GM23338 (cell line): ENCODE measurements around the gene KCNQ5. TPM values are rescaled to one million over a fixed set of nuclear protein-coding genes. Genes with fewer than 3 reads are reported as not detected.

Source experiments
- ATAC-seq: fragments of 200-7000 bp; cut with Tn5 transposase; 3 replicates; pipeline ENCODE4 v1.9.1; 2020
- DNase-seq: peaks from one replicate; pipeline ENCODE4 v3.0.0-alpha.2; 2015; ENCODE audit warnings: low spot score
- H2AFZ ChIP-seq: fragments of 200-600 bp; sonication (generic); 2 replicates; pipeline ENCODE4 v1.8.0; 2016; ENCODE audit warnings: antibody characterized with exemption, mild to moderate bottlenecking, moderate library complexity
- H3F3A ChIP-seq: fragments of 200-600 bp; sonication (generic); replicated peaks from 2 replicates; pipeline ENCODE4 v1.8.0; 2017; ENCODE audit warnings: antibody characterized with exemption, mixed run types, low read depth
- H3K27ac ChIP-seq: fragments of 200-600 bp; sonication (generic); 2 replicates; pipeline ENCODE4 v1.6.1; 2016; ENCODE audit warnings: low read depth
- H3K27me3 ChIP-seq: fragments of 200-600 bp; sonication (generic); 2 replicates; pipeline ENCODE4 v1.8.0; 2016; ENCODE audit warnings: mild to moderate bottlenecking, mixed run types, moderate library complexity; ENCODE audit not compliant: insufficient read depth
- H3K36me3 ChIP-seq: fragments of 200-600 bp; sonication (generic); 2 replicates; pipeline ENCODE4 v1.8.0; 2016; ENCODE audit warnings: mild to moderate bottlenecking; ENCODE audit not compliant: insufficient read depth
- H3K4me1 ChIP-seq: fragments of 200-600 bp; sonication (generic); 2 replicates; pipeline ENCODE4 v1.8.0; 2016; ENCODE audit warnings: mild to moderate bottlenecking, moderate library complexity; ENCODE audit not compliant: insufficient read depth
- H3K4me2 ChIP-seq: fragments of 200-600 bp; sonication (generic); 2 replicates; pipeline ENCODE4 v1.7.1; 2017; ENCODE audit warnings: mixed run types
- H3K4me3 ChIP-seq: fragments of 200-600 bp; sonication (generic); 2 replicates; pipeline ENCODE4 v1.6.1; 2016; ENCODE audit warnings: mixed run types
- H3K79me2 ChIP-seq: fragments of 200-600 bp; sonication (generic); replicated peaks from 2 replicates; pipeline ENCODE4 v1.8.0; 2017; ENCODE audit warnings: mild to moderate bottlenecking; ENCODE audit not compliant: insufficient read depth
- H3K9me2 ChIP-seq: fragments of 200-600 bp; sonication (generic); 2 replicates; pipeline ENCODE4 v1.8.0; 2017; ENCODE audit not compliant: insufficient read depth
- H4K20me1 ChIP-seq: fragments of 200-600 bp; sonication (generic); replicated peaks from 2 replicates; pipeline ENCODE4 v1.8.0; 2017; ENCODE audit warnings: mild to moderate bottlenecking; ENCODE audit not compliant: insufficient read depth
- H3K27ac Mint-ChIP-seq: 2 replicates; pipeline ENCODE4 v1.8.0; 2020; ENCODE audit warnings: inconsistent platforms, mild to moderate bottlenecking, moderate library complexity, mixed read lengths
- H3K27me3 Mint-ChIP-seq: 3 replicates; pipeline ENCODE4 v1.8.0; 2022; ENCODE audit warnings: low read depth, mild to moderate bottlenecking, moderate library complexity, mixed read lengths, inconsistent platforms; ENCODE audit not compliant: insufficient read depth, poor library complexity
- H3K36me3 Mint-ChIP-seq: 3 replicates; pipeline ENCODE4 v1.8.0; 2021; ENCODE audit warnings: low read depth, mild to moderate bottlenecking, inconsistent platforms, moderate library complexity, mixed read lengths
- H3K4me1 Mint-ChIP-seq: 3 replicates; pipeline ENCODE4 v1.8.0; 2020; ENCODE audit warnings: mild to moderate bottlenecking, inconsistent platforms, mixed read lengths
- H3K4me3 Mint-ChIP-seq: 3 replicates; pipeline ENCODE4 v1.8.0; 2021; ENCODE audit warnings: moderate library complexity, mild to moderate bottlenecking, inconsistent platforms, mixed read lengths
- H3K9me3 Mint-ChIP-seq: 3 replicates; pipeline ENCODE4 v1.8.0; 2020; ENCODE audit warnings: moderate library complexity, mild to moderate bottlenecking, inconsistent platforms, mixed read lengths
- CREB1 ChIP-seq: fragments of 250-450 bp; sonication (Bioruptor Pico); IDR thresholded peaks from 2 replicates; pipeline ENCODE4 v1.5.0; 2020; ENCODE audit warnings: low read depth, mild to moderate bottlenecking, moderate library complexity
- NANOG ChIP-seq: IDR thresholded peaks from 2 replicates; pipeline ENCODE4 v1.6.1; 2016; ENCODE audit warnings: antibody characterized with exemption, borderline replicate concordance
- POLR2AphosphoS5 ChIP-seq: IDR thresholded peaks from 2 replicates; pipeline ENCODE4 v1.6.1; 2016; ENCODE audit warnings: antibody characterized with exemption, low read depth
- ZNF114 ChIP-seq: fragments of 250-450 bp; sonication (Bioruptor Pico); IDR thresholded peaks from 2 replicates; pipeline ENCODE4 v1.5.0; 2020; ENCODE audit warnings: mild to moderate bottlenecking, moderate library complexity
- ZNF331 ChIP-seq: fragments of 250-450 bp; sonication (Bioruptor Pico); IDR thresholded peaks from 2 replicates; pipeline ENCODE4 v1.5.0; 2020; ENCODE audit warnings: low read depth, mild to moderate bottlenecking, moderate library complexity
- polyA plus RNA-seq: library from polyadenylated mRNA; unstranded; fragments of >200 nt; fragmentation: Nextera tagmentation; extraction: Ambion mirVana; gene quantifications from 2 replicates; pipeline ENCODE4 v1.2.1, GENCODE V29; 2016
- total RNA-seq: library from RNA; depleted of rRNA; stranded (reverse); fragments of >200 nt; shearing (Covaris generic); gene quantifications from 2 replicates; pipeline ENCODE4 v1.2.3, GENCODE V29; 2014
- TF ChIP-seq, protein P1 (sequence below): IDR thresholded peaks from one replicate; pipeline ENCODE4 v1.6.1; 2018; ENCODE audit warnings: antibody characterized with exemption; ENCODE audit not compliant: unreplicated experiment
- TF ChIP-seq, protein P2 (sequence below), 2 experiments: fragments of 200-600 bp in 1 of 2; sonication (generic) in 1 of 2; conservative IDR thresholded peaks; 2 replicates each; pipeline versions ENCODE4 v1.5.1 to v1.6.1; 2016 to 2017; ENCODE audit warnings: antibody characterized with exemption in 2 of 2, low read depth in 2 of 2, mild to moderate bottlenecking in 2 of 2, moderate library complexity in 1 of 2
- TF ChIP-seq, protein P3 (sequence below): IDR thresholded peaks from 2 replicates; pipeline ENCODE4 v1.6.1; 2016; ENCODE audit warnings: antibody characterized with exemption
- TF ChIP-seq, protein P4 (sequence below): fragments of 250-450 bp; sonication (Bioruptor Pico); IDR thresholded peaks from 2 replicates; pipeline ENCODE4 v1.5.0; 2020; ENCODE audit warnings: mild to moderate bottlenecking, moderate library complexity

KCNQ5 gene
- total and polyA plus RNA-seq, 2 experiments from 2014 or later: 0.68 to 0.87 TPM

DNA sequence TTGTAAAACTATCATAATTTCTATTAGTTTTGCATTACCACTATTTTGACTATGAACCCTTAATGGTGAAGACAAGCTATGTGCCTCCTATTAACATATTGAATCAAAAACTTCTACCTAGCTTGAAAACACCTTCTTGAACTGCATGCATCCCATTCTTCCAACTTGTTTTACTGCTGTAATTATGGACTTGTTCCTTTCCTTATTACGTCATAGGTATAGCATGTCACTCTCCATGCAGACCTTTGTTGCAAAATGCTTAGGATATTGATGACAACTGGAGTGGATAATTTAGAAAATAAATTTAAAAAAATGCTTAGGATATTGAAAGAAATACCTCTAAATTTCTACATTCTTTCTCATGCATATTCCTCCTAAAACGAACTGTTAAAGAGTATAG, 219.3 kb downstream of the KCNQ5 start (continued):
- TF ChIP-seq, protein P1, sequence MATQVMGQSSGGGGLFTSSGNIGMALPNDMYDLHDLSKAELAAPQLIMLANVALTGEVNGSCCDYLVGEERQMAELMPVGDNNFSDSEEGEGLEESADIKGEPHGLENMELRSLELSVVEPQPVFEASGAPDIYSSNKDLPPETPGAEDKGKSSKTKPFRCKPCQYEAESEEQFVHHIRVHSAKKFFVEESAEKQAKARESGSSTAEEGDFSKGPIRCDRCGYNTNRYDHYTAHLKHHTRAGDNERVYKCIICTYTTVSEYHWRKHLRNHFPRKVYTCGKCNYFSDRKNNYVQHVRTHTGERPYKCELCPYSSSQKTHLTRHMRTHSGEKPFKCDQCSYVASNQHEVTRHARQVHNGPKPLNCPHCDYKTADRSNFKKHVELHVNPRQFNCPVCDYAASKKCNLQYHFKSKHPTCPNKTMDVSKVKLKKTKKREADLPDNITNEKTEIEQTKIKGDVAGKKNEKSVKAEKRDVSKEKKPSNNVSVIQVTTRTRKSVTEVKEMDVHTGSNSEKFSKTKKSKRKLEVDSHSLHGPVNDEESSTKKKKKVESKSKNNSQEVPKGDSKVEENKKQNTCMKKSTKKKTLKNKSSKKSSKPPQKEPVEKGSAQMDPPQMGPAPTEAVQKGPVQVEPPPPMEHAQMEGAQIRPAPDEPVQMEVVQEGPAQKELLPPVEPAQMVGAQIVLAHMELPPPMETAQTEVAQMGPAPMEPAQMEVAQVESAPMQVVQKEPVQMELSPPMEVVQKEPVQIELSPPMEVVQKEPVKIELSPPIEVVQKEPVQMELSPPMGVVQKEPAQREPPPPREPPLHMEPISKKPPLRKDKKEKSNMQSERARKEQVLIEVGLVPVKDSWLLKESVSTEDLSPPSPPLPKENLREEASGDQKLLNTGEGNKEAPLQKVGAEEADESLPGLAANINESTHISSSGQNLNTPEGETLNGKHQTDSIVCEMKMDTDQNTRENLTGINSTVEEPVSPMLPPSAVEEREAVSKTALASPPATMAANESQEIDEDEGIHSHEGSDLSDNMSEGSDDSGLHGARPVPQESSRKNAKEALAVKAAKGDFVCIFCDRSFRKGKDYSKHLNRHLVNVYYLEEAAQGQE: no peak
- TF ChIP-seq NANOG (no peak), CREB1 (CRISPR knock-in tag) (no peak)

DNA sequence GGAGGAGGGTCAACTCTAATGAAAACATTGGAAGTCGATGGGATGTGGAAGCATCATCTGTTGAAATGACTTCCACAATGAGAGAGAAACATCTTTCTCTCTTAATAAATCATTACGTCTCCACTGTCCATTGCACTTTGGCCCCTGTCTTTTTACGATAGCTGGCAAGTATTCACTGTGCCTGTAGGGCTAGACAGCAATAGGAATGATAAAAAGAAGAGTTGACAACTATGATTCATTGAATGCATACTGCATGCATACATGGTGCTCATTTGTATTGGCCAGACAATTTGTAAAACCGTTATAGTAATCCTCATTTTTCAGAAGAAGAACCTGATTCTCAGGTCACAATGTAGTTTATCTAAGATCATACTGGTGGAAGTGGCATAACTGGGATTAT, 220.3 kb downstream of the KCNQ5 start:
- Histone ChIP-seq H4K20me1 (no peaks in the 10 kb centered on the region), H3K4me3 (no peak overlapping the region), H3K4me1 (no peaks in the 10 kb centered on the region), H3F3A (no peaks in the 10 kb centered on the region), H3K9me2 (no peaks in the 10 kb centered on the region), H3K4me2 (no peak overlapping the region), H3K79me2 (no peaks in the 10 kb centered on the region), H3K27ac (no peak overlapping the region), H3K27me3 (no peaks in the 10 kb centered on the region), H2AFZ (no peak overlapping the region), H3K36me3 (no peaks in the 10 kb centered on the region)
- no peak overlapping the region for H3K4me3 Mint-ChIP-seq
- H3K4me1 Mint-ChIP-seq: no peaks in the 10 kb centered on the region
- H3K27ac Mint-ChIP-seq: no peak overlapping the region
- no peak for ATAC-seq
- no peaks in the 10 kb centered on the region for H3K27me3 Mint-ChIP-seq
- no peaks in the 10 kb centered on the region for H3K36me3 Mint-ChIP-seq
- no peak for DNase-seq
- H3K9me3 Mint-ChIP-seq: no peaks in the 10 kb centered on the region
- TF ChIP-seq ZNF114 (CRISPR knock-in tag): no peak
- no peak for TF ChIP-seq POLR2AphosphoS5
- no peak for TF ChIP-seq ZNF331
- TF ChIP-seq, protein P1: no peak
- TF ChIP-seq, protein P2, sequence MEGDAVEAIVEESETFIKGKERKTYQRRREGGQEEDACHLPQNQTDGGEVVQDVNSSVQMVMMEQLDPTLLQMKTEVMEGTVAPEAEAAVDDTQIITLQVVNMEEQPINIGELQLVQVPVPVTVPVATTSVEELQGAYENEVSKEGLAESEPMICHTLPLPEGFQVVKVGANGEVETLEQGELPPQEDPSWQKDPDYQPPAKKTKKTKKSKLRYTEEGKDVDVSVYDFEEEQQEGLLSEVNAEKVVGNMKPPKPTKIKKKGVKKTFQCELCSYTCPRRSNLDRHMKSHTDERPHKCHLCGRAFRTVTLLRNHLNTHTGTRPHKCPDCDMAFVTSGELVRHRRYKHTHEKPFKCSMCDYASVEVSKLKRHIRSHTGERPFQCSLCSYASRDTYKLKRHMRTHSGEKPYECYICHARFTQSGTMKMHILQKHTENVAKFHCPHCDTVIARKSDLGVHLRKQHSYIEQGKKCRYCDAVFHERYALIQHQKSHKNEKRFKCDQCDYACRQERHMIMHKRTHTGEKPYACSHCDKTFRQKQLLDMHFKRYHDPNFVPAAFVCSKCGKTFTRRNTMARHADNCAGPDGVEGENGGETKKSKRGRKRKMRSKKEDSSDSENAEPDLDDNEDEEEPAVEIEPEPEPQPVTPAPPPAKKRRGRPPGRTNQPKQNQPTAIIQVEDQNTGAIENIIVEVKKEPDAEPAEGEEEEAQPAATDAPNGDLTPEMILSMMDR (conservative IDR thresholded peaks at IDR 0.05; ENCODE audit: low read depth in 2 of 2): no peak
- TF ChIP-seq, protein P3, sequence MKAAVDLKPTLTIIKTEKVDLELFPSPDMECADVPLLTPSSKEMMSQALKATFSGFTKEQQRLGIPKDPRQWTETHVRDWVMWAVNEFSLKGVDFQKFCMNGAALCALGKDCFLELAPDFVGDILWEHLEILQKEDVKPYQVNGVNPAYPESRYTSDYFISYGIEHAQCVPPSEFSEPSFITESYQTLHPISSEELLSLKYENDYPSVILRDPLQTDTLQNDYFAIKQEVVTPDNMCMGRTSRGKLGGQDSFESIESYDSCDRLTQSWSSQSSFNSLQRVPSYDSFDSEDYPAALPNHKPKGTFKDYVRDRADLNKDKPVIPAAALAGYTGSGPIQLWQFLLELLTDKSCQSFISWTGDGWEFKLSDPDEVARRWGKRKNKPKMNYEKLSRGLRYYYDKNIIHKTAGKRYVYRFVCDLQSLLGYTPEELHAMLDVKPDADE: no peak
- TF ChIP-seq, protein P4, sequence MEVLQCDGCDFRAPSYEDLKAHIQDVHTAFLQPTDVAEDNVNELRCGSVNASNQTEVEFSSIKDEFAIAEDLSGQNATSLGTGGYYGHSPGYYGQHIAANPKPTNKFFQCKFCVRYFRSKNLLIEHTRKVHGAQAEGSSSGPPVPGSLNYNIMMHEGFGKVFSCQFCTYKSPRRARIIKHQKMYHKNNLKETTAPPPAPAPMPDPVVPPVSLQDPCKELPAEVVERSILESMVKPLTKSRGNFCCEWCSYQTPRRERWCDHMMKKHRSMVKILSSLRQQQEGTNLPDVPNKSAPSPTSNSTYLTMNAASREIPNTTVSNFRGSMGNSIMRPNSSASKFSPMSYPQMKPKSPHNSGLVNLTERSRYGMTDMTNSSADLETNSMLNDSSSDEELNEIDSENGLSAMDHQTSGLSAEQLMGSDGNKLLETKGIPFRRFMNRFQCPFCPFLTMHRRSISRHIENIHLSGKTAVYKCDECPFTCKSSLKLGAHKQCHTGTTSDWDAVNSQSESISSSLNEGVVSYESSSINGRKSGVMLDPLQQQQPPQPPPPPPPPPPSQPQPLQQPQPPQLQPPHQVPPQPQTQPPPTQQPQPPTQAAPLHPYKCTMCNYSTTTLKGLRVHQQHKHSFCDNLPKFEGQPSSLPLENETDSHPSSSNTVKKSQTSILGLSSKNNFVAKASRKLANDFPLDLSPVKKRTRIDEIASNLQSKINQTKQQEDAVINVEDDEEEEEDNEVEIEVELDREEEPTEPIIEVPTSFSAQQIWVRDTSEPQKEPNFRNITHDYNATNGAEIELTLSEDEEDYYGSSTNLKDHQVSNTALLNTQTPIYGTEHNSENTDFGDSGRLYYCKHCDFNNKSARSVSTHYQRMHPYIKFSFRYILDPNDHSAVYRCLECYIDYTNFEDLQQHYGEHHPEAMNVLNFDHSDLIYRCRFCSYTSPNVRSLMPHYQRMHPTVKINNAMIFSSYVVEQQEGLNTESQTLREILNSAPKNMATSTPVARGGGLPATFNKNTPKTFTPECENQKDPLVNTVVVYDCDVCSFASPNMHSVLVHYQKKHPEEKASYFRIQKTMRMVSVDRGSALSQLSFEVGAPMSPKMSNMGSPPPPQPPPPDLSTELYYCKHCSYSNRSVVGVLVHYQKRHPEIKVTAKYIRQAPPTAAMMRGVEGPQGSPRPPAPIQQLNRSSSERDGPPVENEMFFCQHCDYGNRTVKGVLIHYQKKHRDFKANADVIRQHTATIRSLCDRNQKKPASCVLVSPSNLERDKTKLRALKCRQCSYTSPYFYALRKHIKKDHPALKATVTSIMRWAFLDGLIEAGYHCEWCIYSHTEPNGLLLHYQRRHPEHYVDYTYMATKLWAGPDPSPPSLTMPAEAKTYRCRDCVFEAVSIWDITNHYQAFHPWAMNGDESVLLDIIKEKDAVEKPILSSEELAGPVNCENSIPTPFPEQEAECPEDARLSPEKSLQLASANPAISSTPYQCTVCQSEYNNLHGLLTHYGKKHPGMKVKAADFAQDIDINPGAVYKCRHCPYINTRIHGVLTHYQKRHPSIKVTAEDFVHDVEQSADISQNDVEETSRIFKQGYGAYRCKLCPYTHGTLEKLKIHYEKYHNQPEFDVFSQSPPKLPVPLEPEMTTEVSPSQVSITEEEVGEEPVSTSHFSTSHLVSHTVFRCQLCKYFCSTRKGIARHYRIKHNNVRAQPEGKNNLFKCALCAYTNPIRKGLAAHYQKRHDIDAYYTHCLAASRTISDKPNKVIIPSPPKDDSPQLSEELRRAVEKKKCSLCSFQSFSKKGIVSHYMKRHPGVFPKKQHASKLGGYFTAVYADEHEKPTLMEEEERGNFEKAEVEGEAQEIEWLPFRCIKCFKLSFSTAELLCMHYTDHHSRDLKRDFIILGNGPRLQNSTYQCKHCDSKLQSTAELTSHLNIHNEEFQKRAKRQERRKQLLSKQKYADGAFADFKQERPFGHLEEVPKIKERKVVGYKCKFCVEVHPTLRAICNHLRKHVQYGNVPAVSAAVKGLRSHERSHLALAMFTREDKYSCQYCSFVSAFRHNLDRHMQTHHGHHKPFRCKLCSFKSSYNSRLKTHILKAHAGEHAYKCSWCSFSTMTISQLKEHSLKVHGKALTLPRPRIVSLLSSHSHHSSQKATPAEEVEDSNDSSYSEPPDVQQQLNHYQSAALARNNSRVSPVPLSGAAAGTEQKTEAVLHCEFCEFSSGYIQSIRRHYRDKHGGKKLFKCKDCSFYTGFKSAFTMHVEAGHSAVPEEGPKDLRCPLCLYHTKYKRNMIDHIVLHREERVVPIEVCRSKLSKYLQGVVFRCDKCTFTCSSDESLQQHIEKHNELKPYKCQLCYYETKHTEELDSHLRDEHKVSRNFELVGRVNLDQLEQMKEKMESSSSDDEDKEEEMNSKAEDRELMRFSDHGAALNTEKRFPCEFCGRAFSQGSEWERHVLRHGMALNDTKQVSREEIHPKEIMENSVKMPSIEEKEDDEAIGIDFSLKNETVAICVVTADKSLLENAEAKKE (CRISPR knock-in tag): no peak
